ENCODE measurements around the gene MDH2.
"Not testable (repeated sequence)": the region's sequence is repeated elsewhere in the genome, so short reads cannot be mapped to it uniquely, and the experiment has no call there.

Gene MDH2

DNA sequence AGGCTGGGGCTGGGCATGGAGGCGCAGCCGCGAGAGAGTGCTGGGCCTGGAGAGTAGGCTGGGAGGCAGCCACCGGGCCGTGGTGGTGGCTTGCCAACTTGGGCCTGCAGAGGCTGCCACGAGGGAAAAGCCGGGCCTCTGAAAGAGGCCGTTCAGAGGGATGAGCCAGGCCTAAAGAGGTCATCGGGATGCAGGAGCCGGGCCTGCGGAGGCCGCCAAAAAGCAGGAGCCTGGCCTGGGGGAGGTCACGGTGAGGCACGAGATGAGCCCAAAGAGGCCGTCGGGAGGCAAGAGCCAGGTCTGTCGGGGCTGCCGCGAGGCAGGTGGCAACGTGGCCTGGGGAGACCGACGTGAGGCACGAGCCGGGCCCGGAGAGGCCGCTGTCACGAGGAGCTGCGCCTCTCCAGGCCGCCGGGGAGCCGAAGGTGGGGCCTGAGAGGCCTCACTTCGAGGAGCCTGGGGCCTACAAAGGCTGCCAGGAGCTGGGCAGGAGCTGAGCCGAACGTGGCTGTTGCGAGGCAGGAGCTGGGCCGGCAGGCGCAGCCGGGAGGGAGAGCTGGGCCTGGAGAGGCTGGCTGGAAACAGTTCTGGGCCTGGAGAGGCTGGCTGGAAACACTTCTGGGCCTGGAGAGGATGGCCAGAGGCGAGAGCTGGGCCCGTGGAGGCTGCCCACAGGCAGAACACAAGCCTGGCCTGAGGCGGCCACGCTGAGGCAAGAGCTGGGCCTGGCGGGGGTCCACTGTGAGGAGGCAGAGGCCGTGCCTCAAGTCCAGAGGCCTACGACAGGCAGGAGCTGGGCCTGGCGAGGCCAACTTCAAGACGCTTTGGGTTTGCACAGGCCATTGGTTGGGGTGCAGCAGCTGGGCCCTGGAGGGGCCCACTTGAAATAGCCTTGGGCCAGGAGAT, 24.6 kb downstream of the MDH2 start:
- DNase-seq: no peak

DNA sequence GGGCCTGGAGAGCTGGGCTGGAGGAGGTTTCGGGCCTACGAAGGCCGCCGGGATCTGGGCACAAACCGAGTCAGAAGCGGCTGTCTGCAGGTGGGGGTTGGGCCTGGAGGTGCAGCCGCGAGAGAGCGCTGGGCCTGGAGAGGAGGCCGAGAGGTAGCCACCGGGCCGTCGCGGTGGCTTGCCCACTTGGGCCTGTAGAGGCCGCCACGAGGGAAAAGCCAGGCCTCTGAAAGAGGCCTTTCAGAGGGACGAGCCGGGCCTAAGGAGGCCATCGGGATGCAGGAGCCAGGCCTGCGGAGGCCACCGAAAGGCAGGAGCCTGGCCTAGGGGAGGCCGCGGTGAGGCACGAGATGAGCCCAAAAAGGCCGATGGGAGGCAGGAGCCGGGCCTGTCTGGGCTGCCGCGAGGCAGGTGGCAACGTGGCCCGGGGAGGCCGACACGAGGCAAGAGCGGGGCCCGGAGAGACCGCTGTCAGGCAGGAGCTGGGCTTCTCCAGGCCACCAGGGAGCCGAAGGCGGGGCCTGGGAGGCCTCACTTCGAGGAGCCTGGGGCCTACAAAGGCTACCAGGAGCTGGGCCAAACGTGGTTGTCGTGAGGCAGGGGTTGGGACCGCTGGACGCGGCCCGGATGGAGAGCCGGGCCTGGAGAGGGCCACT, 25.6 kb downstream of the MDH2 start:
- DNase-seq: no peak

GRCh38 chr7:76074306-76074971, 26.5 kb downstream of the MDH2 start:
- no peak for DNase-seq

DNA sequence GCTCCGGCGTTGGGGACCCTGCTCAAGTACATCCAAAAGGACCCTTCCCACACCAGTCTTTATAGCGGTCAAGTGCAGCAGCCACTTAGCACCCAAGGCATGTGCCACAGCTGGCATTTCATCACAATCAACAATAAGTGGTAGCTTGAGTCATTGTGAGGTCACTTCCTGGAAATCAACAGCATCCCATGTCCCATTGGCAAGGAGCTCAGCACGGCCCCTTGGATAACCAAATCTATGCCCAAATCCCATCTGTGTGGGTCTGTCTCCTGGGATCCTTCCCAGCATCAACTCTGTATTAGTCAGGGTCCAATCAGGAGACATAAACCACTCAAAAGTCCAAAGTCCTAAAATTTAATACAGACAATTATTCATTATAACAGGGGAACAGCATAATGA, 27.1 kb downstream of the MDH2 start:
- DNase-seq: no peak

DNA sequence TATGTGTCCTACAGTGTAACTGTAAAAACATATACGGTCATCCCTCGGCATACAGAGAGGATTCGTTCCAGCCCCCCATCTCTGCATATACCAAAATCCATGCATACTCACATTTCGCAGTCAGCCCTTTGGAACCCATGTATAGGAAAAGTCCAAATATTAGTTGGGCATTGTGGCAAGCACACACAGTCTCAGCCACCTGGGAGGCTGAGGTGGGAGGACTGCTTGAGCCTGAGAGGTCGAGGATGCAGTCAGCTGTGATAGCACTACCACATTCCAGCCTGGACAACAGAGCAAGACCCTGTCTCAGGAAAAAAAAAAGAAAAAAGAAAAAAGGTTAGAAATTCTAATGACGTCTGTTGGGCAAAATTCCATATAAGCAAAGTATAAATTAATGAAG, 29.1 kb downstream of the MDH2 start:
- DNase-seq: no peak

GRCh38 chr7:76077435-76077834, 29.5 kb downstream of the MDH2 start:
- DNase-seq: no peak

DNA sequence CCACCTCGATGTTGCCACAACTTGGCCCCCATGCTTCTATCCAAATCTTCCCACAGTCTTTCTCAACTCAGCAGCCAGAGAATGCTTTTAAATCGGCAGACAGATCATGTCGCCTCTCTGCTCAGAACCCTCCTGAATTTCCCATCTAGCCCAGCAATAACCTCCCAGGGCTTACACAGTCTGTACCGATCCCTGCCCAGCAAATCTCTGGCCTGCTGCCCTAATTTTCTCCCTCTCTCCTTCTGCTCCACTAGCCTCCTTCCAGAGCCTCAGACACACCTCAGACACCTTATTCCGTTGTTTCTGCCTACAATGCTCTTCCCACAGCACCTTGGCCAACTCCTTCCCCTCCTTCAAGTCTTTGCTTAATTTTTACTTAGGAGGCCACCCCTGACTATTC, 32.3 kb downstream of the MDH2 start:
- no peak for DNase-seq

DNA sequence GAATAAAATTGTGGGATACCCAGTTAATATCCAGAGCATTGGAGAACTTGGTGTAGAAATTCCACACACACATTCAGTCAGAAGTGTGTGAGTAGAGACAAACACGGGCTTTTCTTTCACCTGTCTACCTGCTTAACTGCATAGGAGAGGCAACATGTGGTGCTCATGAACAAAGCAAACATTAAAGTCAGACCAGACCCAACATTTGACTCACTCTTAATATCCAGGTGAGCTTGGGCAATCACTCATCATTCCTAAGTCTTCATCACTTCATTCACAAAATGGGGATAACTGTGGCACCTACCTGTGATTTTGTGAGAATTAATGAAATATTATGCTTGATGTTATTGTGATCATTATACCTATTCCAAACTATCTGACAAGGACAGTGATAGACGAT, 36.2 kb downstream of the MDH2 start:
- not testable (repeated sequence) for DNase-seq

GRCh38 chr7:76086070-76086469, 38.2 kb downstream of the MDH2 start:
- DNase-seq: no peak

DNA sequence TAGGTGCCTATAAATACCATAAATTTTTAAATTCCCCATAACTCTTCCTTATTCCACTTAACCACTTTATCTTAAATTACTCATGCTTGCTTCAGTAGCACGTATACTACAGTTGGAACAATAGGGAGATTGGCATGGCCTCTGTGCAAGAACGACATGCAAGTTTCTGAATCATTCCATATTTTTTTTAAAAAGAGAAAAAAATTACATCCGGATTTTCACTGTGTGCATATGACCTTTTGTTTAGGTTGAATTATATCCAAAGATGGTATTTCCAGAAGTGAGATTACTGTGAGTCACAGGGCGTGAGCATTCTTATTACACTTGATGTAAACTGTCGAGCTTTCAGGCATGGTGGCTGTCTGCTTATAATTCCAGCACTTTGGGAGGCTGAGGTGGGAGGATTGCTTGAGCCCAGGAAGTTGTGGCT, 39.5 kb downstream of the MDH2 start:
- DNase-seq: not testable (repeated sequence)

DNA sequence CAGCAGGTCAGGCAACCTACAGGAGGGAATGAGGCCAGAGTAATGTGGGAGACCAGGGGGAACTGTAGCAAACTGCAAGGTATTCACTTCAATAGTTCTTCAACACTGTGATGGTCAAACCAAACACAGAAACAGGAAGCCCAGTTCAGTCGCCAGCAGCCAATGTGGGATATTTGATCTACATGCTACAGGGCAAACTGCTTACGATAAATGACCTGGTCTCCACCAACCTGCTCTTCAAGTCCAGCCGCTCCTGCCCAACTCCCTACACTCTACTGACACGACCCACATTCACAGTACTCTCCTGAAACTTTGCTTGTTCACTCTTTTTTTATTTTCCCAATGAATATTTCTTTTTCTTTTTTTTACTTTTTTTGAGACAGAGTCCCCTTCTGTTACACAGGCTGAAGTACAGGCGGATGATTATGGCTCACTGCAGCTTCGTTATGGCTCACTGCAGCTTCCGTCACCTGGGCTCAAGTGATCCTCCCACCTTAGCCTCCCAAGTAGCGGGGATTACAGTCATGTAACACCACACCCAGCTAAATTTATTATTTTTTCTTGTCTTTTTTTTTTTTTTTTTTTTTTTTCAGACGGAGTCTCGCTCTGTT, 42.1 kb downstream of the MDH2 start:
- no peak for DNase-seq

GRCh38 chr7:76091506-76091905, 43.6 kb downstream of the MDH2 start:
- DNase-seq: no peak

- DNase-seq: not testable (repeated sequence)
Observed at GRCh38 chr7:76093531-76093930, 45.6 kb downstream of the MDH2 start.

DNA sequence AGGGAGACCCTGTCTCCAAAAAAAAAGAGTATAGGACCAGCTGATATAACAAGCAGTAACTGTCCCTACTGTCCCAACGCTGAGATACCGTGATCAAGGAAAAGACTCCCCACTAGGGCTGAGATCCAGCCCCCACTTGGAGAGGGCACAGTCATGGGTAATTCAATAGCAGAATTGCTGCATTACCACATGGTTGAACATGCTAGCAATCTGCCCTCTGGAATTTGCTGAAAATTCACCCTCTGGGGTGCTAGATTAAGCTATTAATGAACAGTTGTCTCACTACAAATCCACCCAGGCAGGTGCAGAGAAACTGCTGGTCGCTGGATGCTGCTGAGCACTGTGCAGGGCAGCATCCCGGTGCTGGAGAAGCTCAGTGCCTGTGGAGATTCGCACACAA, 46.4 kb downstream of the MDH2 start:
- not testable (repeated sequence) for DNase-seq

DNA sequence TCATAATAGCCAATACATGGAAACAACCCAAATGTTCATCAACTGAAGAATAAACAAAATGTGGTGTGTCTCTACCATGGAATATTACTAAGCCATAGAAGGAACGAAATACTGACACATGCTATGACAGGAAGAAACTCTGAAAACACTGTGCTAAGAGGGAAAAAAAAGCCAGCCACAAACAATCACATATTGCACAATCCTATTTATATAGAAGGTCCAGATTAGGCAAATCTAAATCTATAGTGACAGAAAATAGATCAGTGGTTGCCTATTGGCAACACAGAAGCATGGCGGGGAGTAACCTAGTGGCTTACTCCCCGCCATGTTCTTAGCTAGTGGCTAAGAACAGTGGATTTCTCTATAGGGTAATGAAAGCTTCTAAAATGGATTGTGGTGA, 48.0 kb downstream of the MDH2 start:
- no peak for DNase-seq

DNA sequence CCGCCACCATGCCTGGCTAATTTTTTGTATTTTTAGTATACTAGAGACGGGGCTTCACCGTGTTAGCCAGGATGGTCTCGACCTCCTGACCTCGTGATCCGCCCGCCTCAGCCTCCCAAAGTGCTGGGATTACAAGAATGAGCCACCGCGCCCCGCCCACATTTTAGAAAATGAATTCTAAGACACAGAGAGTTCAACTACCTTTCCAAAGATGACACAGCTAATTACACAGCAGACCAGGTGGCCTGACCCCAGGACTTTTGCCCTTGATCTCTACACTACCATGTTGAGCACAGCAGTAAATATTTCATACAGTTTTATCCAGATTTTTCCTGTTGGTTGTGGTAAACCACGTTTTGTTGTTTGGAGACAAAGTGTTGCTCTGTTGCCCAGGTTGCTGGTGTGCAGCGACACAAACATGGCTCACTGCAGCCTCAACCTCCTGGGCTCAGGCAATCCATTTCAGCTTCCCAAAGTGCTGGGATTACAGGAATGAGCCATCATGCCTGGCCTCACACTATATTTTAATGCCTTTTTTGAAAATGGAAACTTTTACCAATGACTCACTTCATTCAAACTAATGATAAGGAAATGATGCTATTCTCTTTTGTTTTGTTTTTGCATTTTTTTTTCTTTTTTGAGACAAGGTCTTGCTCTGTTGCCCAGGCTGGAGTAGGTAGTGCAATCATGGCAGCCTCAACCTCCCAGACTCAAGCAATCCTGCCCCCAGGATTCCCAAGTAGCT, 54.0 kb downstream of the MDH2 start:
- DNase-seq: not testable (repeated sequence)

GRCh38 chr7:76103788-76104187, 55.9 kb downstream of the MDH2 start:
- DNase-seq: not testable (repeated sequence)

DNA sequence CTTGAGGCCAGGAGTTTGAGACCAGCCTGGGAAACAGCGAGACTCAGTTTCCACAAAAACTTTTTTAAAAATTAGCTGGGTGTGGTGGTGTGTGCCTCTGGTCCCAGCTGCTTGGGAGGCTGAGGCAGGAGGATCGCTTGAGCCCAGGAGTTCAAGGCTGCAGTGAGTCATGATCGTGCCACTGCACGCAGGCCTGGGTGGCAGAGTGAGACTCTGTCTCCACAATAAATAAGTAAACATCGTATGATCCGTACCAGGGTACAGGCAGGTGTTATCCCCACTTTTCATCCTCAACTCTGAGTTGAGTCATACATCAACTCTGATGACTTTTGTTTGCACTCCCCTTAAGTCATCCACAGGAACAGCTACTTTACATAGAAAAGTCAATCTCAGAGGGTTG, 58.2 kb downstream of the MDH2 start:
- not testable (repeated sequence) for DNase-seq

- no peak for DNase-seq
Observed at GRCh38 chr7:76106893-76107292, 59.0 kb downstream of the MDH2 start.

DNA sequence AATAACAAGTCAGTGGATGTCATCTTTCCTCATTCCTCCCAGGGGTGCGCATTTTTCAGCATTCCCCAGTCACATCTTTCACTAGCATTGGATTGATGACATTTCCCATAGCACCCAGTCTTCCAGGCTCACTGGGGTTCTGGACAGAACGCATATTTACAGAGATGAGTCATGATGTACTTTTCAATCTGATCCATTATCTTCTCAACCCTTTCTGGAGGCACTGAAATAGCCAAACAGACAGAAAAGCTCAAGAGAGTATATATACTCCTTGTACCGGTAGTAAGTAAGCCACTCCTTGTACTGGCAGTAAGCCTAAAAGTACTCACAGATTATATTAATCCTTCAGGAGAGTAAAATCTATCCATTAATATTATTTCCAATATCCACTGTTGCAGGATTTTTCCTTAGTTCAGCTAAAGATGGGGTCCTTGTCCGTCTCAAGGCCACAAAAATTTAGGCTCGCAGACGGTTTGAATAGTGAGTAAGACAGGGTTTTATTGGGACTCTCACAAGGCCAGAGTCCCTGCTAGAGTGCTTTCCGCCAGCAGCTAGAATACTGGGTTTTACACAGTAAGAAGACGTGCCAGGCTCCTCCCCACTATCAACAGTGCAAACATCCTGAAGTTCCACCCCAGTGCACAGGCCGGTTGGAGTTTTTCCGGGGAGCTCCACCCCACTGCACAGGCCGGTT, 60.8 kb downstream of the MDH2 start:
- no peak for DNase-seq

GRCh38 chr7:76113042-76113630, 65.2 kb downstream of the MDH2 start:
- DNase-seq: not testable (repeated sequence)
